Stomach (tissue), 9 donors: ENCODE measurements around the gene OSTM1. TPM values are rescaled to one million over a fixed set of nuclear protein-coding genes. Genes with fewer than 3 reads are reported as not detected.

Experiments
- DNase-seq, 2 donors: peaks; one replicate each; pipeline versions ENCODE4 v3.0.0 to v3.0.0-alpha.2; 2013 to 2019
- H3K27ac ChIP-seq, 5 donors: fragments of 200-600 bp in 4 of 5; sonication (generic) in 4 of 5; one replicate each; pipeline ENCODE4 v1.5.1; 2013 to 2019; ENCODE audit warnings: mild to moderate bottlenecking in 1 of 5, moderate library complexity in 1 of 5
- H3K27me3 ChIP-seq, 3 donors: fragments of 200-600 bp; sonication (generic); one replicate each; pipeline ENCODE4 v1.5.1; 2017 to 2019; ENCODE audit warnings: mixed run types in 1 of 3
- H3K36me3 ChIP-seq, 4 donors: fragments of 200-600 bp; sonication (generic); 1 replicate in 3 of 4; 2 replicates in 1 of 4; pipeline ENCODE4 v1.5.1; 2016 to 2019
- H3K4me1 ChIP-seq, 4 donors: fragments of 200-600 bp; sonication (generic); one replicate each; pipeline ENCODE4 v1.5.1; 2016 to 2019
- H3K4me3 ChIP-seq, 4 donors: fragments of 200-600 bp; sonication (generic) in 3 of 4; one replicate each; pipeline ENCODE4 v1.5.1; 2016 to 2019; ENCODE audit warnings: mild to moderate bottlenecking in 1 of 4
- H3K9me3 ChIP-seq, 4 donors: fragments of 200-600 bp; sonication (generic); one replicate each; pipeline ENCODE4 v1.5.1; 2016 to 2019
- CTCF ChIP-seq, 7 experiments: fragments of 450-650 bp in 4 of 7; fragments of 200-600 bp in 3 of 7; sonication (generic) in 3 of 7; IDR thresholded peaks; one replicate each; pipeline ENCODE4 v1.5.1; 2016 to 2019; ENCODE audit warnings: antibody characterized with exemption in 7 of 7, control low read depth in 2 of 7, mild to moderate bottlenecking in 1 of 7
- EP300 ChIP-seq: sonication (generic); formaldehyde crosslinking; IDR thresholded peaks from one replicate; pipeline ENCODE4 v1.6.1; 2017; ENCODE audit warnings: antibody characterized with exemption
- POLR2A ChIP-seq, 4 donors: fragments of 450-650 bp; IDR thresholded peaks; one replicate each; pipeline ENCODE4 v1.6.1; 2016; ENCODE audit warnings: antibody characterized with exemption in 4 of 4, control low read depth in 2 of 4, mild to moderate bottlenecking in 1 of 4, moderate library complexity in 1 of 4
- POLR2AphosphoS5 ChIP-seq, 3 donors: sonication (generic); formaldehyde crosslinking; IDR thresholded peaks; one replicate each; pipeline ENCODE4 v1.6.1; 2016; ENCODE audit warnings: antibody characterized with exemption in 3 of 3
- WGBS, 5 donors: extraction: QIAGEN DNeasy Blood & Tissue Kit in 3 of 5; methylation state at CpG; one replicate each; pipeline versions ENCODE4 v1.1.5 to v1.1.7; 2013 to 2018; 5-methylcytosine and 5-hydroxymethylcytosine counted together
- intact Hi-C: fragments of 100-400 bp; cut with DNase I; formaldehyde crosslinking; loops from one replicate; pipeline ENCODE4 v1.15.1; 2023; ENCODE audit warnings: low total_unique reads
- polyA plus RNA-seq, 3 donors: library from polyadenylated mRNA; stranded (reverse); fragments of 200-250 nt; gene quantifications; one replicate each; pipeline ENCODE4 v1.2.3, GENCODE V29; 2013
- total RNA-seq, 5 donors: library from RNA; depleted of rRNA; stranded (reverse); fragments of >200 nt; gene quantifications; one replicate each; pipeline versions ENCODE4 v1.1.0 to v1.2.3, GENCODE V29; 2014 to 2016
- donor health status: healthy with polysubstance abuse.
- donor health status: Bipolar disorder and iron deficiency.
- donor health status: healthy.

The OSTM1 gene
- total and polyA plus RNA-seq, 8 donors, result 6.0 to 420 (median 19.6) TPM

GRCh38 chr6:108031968-108032367, 42.6 kb downstream of the OSTM1 start:
- Histone ChIP-seq H3K27me3 (no peaks in the 10 kb centered on the region), H3K36me3 (peaks cover 0 to 27% (median 26%) of the 10 kb centered on the region in 4 donors), H3K27ac (no peak overlapping the region), H3K9me3 (no peaks in the 10 kb centered on the region), H3K4me1 (no peaks in the 10 kb centered on the region), H3K4me3 (no peak overlapping the region)
- WGBS, 5 donors, result 95 to 97% (median 97%) methylated on average over 7 to 10 of the region's 10 CpGs
- DNase-seq, result no peak
- intact Hi-C loops, result no loop called here
- no peak for TF ChIP-seq EP300
- TF ChIP-seq POLR2A (IDR thresholded peaks at IDR 0.05), result no peak
- TF ChIP-seq CTCF (IDR thresholded peaks at IDR 0.05), result no peak
- no peak for TF ChIP-seq POLR2AphosphoS5 (IDR thresholded peaks at IDR 0.05)

DNA sequence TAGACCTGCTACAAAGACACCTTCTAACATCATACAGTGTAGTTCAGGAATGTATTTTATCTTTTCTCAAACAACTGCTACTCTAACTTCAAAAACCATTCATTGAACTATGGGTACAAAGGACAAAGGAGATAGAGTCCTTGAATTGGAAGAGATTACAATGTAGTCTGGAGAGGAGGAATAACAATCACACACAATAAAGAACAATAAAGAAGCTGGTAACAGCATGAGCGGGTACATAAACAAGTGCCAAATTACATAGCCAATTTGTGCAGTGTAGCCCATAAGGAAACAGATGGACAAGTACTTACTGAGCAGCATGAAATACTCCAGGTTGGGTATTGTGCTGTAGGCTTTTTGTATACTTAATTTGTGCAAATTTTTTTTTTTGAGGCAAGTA, 44.3 kb downstream of the OSTM1 start:
- DNase-seq, result no peak
- Histone ChIP-seq H3K27me3 (no peaks in the 10 kb centered on the region), H3K36me3 (peaks cover 0 to 15% (median 14%) of the 10 kb centered on the region in 4 donors), H3K4me1 (no peaks in the 10 kb centered on the region), H3K9me3 (no peaks in the 10 kb centered on the region), H3K27ac (no peak overlapping the region), H3K4me3 (no peak overlapping the region)
- intact Hi-C loops, result no loop called here
- TF ChIP-seq POLR2A (IDR thresholded peaks at IDR 0.05) (no peak), EP300 (no peak), CTCF (IDR thresholded peaks at IDR 0.05) (no peak)
- WGBS, 5 donors, result 75 to 94% (median 89%) methylated on average over 1 of the region's 1 CpG

- Histone ChIP-seq H3K27ac (no peak overlapping the region), H3K27me3 (no peaks in the 10 kb centered on the region), H3K4me3 (no peak overlapping the region), H3K9me3 (no peaks in the 10 kb centered on the region), H3K4me1 (no peaks in the 10 kb centered on the region), H3K36me3 (peaks cover 0 to 8% (median 7%) of the 10 kb centered on the region in 4 donors)
- no peak for TF ChIP-seq CTCF (IDR thresholded peaks at IDR 0.05)
- TF ChIP-seq EP300, result no peak
- no peak for TF ChIP-seq POLR2AphosphoS5 (IDR thresholded peaks at IDR 0.05)
- TF ChIP-seq POLR2A (IDR thresholded peaks at IDR 0.05), result no peak
- DNase-seq, result peak in 1 of 2 donors; percentile 7
- 71 to 88% (median 78%) methylated on average over 6 of the region's 6 CpGs for WGBS, 5 donors
- intact Hi-C loops, result no loop called here
Observed at GRCh38 chr6:108029226-108029921, 45.2 kb downstream of the OSTM1 start.

- DNase-seq, result peak; percentile 30 to 63
- Histone ChIP-seq H3K4me3 (no peak overlapping the region), H3K27me3 (no peaks in the 10 kb centered on the region), H3K9me3 (no peaks in the 10 kb centered on the region), H3K36me3 (peaks cover 0 to 3% (median 0%) of the 10 kb centered on the region in 4 donors), H3K4me1 (no peaks in the 10 kb centered on the region), H3K27ac (no peak overlapping the region)
- TF ChIP-seq EP300 (no peak), CTCF (IDR thresholded peaks at IDR 0.05) (no peak), POLR2A (IDR thresholded peaks at IDR 0.05) (no peak), POLR2AphosphoS5 (IDR thresholded peaks at IDR 0.05) (no peak)
- intact Hi-C loops, result no loop called here
- WGBS, 5 donors, result 45 to 67% (median 51%) methylated on average over 3 of the region's 3 CpGs
Observed at GRCh38 chr6:108027594-108027993, 46.9 kb downstream of the OSTM1 start.
